Keratinocyte (primary cell): Measurements from ENCODE around the gene GNPDA2. TPM values are rescaled to one million over a fixed set of nuclear protein-coding genes. Genes with fewer than 3 reads are reported as not detected.

Experiments
- DNase-seq: peaks from one replicate; pipeline ENCODE4 v3.0.0-alpha.2; 2011; ENCODE audit warnings: low read depth, missing footprints, low spot score
- FAIRE-seq: peaks from 2 replicates; lab custom pipeline; 2011; peaks lifted over from hg19 to GRCh38; lab: Jason Lieb, UNC
- H2AFZ ChIP-seq: 2 replicates; pipeline ENCODE4 v1.6.0; 2012; ENCODE audit warnings: low read length, control low read depth, inconsistent platforms; ENCODE audit not compliant: control insufficient read depth
- H3K27ac ChIP-seq: 2 replicates; pipeline ENCODE4 v1.5.1; 2011; ENCODE audit warnings: low read length; ENCODE audit not compliant: control insufficient read depth, insufficient read depth
- H3K27me3 ChIP-seq: 3 replicates; pipeline ENCODE4 v1.6.0; 2011; ENCODE audit warnings: low read length; ENCODE audit not compliant: control insufficient read depth, insufficient read depth; ENCODE audit errors: extremely low read depth
- H3K36me3 ChIP-seq, 2 experiments: 2 replicates in 1 of 2; 3 replicates in 1 of 2; pipeline ENCODE4 v1.5.1; 2011; ENCODE audit warnings: low read length in 2 of 2, mild to moderate bottlenecking in 1 of 2; ENCODE audit not compliant: control insufficient read depth in 2 of 2, insufficient read depth in 2 of 2; ENCODE audit errors: extremely low read depth in 1 of 2
- H3K4me1 ChIP-seq: 3 replicates; pipeline ENCODE4 v1.5.1; 2011; ENCODE audit warnings: low read length; ENCODE audit not compliant: control insufficient read depth, insufficient read depth; ENCODE audit errors: extremely low read depth
- H3K4me2 ChIP-seq: 3 replicates; pipeline ENCODE4 v1.6.0; 2011; ENCODE audit warnings: low read depth, low read length; ENCODE audit not compliant: control insufficient read depth, insufficient read depth; ENCODE audit errors: extremely low read depth
- H3K4me3 ChIP-seq, 3 experiments: fragments of 200-600 bp in 1 of 3; sonication (generic) in 1 of 3; 2 replicates in 2 of 3; 3 replicates in 1 of 3; pipeline ENCODE4 v1.5.1; 2011 to 2016; ENCODE audit warnings: low read length in 3 of 3, mild to moderate bottlenecking in 3 of 3, control low read depth in 2 of 3, inconsistent platforms in 1 of 3, low read depth in 1 of 3, mixed read lengths in 1 of 3, mixed run types in 1 of 3, moderate library complexity in 1 of 3; ENCODE audit not compliant: control insufficient read depth in 2 of 3, insufficient read depth in 2 of 3; ENCODE audit errors: extremely low read depth in 1 of 3
- H3K79me2 ChIP-seq: 2 replicates; pipeline ENCODE4 v1.6.0; 2012; ENCODE audit warnings: low read length; ENCODE audit not compliant: control insufficient read depth, insufficient read depth
- H3K9ac ChIP-seq: 3 replicates; pipeline ENCODE4 v1.6.0; 2011; ENCODE audit warnings: low read length; ENCODE audit not compliant: control insufficient read depth, insufficient read depth; ENCODE audit errors: extremely low read depth
- H3K9me1 ChIP-seq: 3 replicates; pipeline ENCODE4 v1.6.0; 2011; ENCODE audit warnings: low read length; ENCODE audit not compliant: control insufficient read depth, insufficient read depth; ENCODE audit errors: extremely low read depth
- H3K9me3 ChIP-seq: 2 replicates; pipeline ENCODE4 v1.5.1; 2012; ENCODE audit warnings: low read depth, low read length; ENCODE audit not compliant: control insufficient read depth
- H4K20me1 ChIP-seq: 3 replicates; pipeline ENCODE4 v1.6.0; 2011; ENCODE audit warnings: low read length; ENCODE audit not compliant: control insufficient read depth, insufficient read depth; ENCODE audit errors: extremely low read depth
- CTCF ChIP-seq, 3 experiments: IDR thresholded peaks in 1 of 3; conservative IDR thresholded peaks in 1 of 3; optimal IDR thresholded peaks in 1 of 3; 2 replicates in 2 of 3; 3 replicates in 1 of 3; pipeline versions ENCODE3 to v1.5.1; 2011; ENCODE audit warnings: low read length in 3 of 3, mild to moderate bottlenecking in 3 of 3, moderate library complexity in 2 of 3, control low read depth in 1 of 3, inconsistent platforms in 1 of 3; ENCODE audit not compliant: insufficient read depth in 2 of 3; ENCODE audit errors: extremely low read depth in 1 of 3
- EZH2 ChIP-seq: IDR thresholded peaks from one replicate; pipeline ENCODE4 v1.6.1; 2012; ENCODE audit warnings: inconsistent platforms, mild to moderate bottlenecking, low read length, moderate library complexity
- dilution Hi-C: fragments of 300-500 bp; cut with MboI; formaldehyde crosslinking; loops from one replicate; pipeline ENCODE4 v1.7.0; 2020; ENCODE audit warnings: low sequenced_read_pairs; ENCODE audit not compliant: extremely low pct_ligation_motif_present
- polyA plus RNA-seq, 5 experiments: library from polyadenylated mRNA; depleted of rRNA in 3 of 5; stranded (reverse) in 3 of 5; stranded (forward) in 1 of 5; unstranded in 1 of 5; fragments of >200 nt; gene quantifications; 1 replicate in 1 of 5; 2 replicates in 3 of 5; 3 replicates in 1 of 5; pipeline versions ENCODE4 v1.2.1 to v1.2.3, GENCODE V29; 2011 to 2012; ENCODE audit warnings: missing spikeins in 2 of 5, low read depth in 1 of 5, low replicate concordance in 1 of 5

Gene GNPDA2
- polyA plus RNA-seq, 1 donor (not counting 4 experiments of a cell fraction or from before 2014, with no cell fraction given): 22.6 TPM

DNA sequence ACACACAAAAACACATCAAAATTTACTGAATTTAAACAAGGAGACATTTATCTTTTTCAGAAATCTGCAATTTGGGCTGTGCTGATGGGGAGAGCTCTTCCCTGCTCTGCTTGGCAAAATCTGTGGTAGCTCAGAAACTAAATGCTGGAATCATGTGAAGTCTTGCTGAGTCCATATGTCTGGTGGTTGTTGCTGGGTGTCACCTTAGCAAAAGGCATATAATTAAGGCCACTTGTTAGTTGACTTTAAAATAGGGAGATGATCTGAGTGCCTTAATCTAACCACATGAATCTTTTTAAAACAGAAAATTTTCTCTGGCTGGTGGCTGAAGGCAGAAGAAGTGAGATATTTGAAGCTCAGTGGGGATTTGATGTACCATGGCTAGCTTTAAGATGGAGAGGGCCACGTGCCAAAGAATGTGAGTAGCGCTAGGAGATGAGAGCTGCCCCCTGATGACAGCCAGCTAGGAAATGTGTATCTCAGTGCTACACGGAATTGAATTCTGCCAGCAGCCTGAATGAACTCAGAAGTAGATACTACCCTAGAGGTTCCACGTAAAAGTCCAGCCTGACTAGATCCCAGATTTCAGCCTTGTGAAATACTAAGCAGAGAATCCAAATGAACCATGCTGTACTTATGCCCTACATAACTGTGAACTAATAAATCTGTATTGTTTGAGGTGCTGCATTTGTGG, 55.7 kb downstream of the GNPDA2 start:
- FAIRE-seq (no peak), DNase-seq (no peak)
- H3K9me1 ChIP-seq: no peaks in the 10 kb centered on the region
- H3K79me2 ChIP-seq: no peaks in the 10 kb centered on the region
- dilution Hi-C loops: no loop called here
- H3K4me2 ChIP-seq: no peak overlapping the region
- H3K9me3 ChIP-seq: no peaks in the 10 kb centered on the region
- no peak overlapping the region for H3K9ac ChIP-seq
- H2AFZ ChIP-seq: no peak overlapping the region
- TF ChIP-seq CTCF (optimal IDR thresholded peaks at IDR 0.05 in 1 of 3, IDR thresholded peaks at IDR 0.05 in 1 of 3, conservative IDR thresholded peaks at IDR 0.05 in 1 of 3; ENCODE audit: extremely low read depth in 1 of 3, insufficient read depth in 2 of 3, low read length in 3 of 3) (no peak), EZH2 (no peak)
- H3K27me3 ChIP-seq: no peaks in the 10 kb centered on the region
- no peak overlapping the region for H3K4me3 ChIP-seq
- H3K4me1 ChIP-seq: no peaks in the 10 kb centered on the region
- no peaks in the 10 kb centered on the region for H4K20me1 ChIP-seq
- no peak overlapping the region for H3K27ac ChIP-seq
- no peaks in the 10 kb centered on the region for H3K36me3 ChIP-seq

GRCh38 chr4:44668526-44668925, 57.8 kb downstream of the GNPDA2 start:
- H3K9me1 ChIP-seq: no peaks in the 10 kb centered on the region
- H3K9me3 ChIP-seq: no peaks in the 10 kb centered on the region
- no peaks in the 10 kb centered on the region for H3K4me1 ChIP-seq
- no peak overlapping the region for H3K4me3 ChIP-seq
- H3K27me3 ChIP-seq: no peaks in the 10 kb centered on the region
- dilution Hi-C loops: no loop called here
- FAIRE-seq (no peak), DNase-seq (no peak)
- H2AFZ ChIP-seq: no peak overlapping the region
- no peak for TF ChIP-seq EZH2
- no peak for TF ChIP-seq CTCF (optimal IDR thresholded peaks at IDR 0.05 in 1 of 3, IDR thresholded peaks at IDR 0.05 in 1 of 3, conservative IDR thresholded peaks at IDR 0.05 in 1 of 3; ENCODE audit: extremely low read depth in 1 of 3, insufficient read depth in 2 of 3, low read length in 3 of 3)
- H4K20me1 ChIP-seq: no peaks in the 10 kb centered on the region
- H3K27ac ChIP-seq: no peak overlapping the region
- H3K4me2 ChIP-seq: no peak overlapping the region
- no peak overlapping the region for H3K9ac ChIP-seq
- no peaks in the 10 kb centered on the region for H3K79me2 ChIP-seq
- H3K36me3 ChIP-seq: no peaks in the 10 kb centered on the region
